ENCODE results near the gene ARAF.
"Not testable (repeated sequence)": the region's sequence is repeated elsewhere in the genome, so short reads cannot be mapped to it uniquely, and the experiment has no call there.

ARAF gene

DNA sequence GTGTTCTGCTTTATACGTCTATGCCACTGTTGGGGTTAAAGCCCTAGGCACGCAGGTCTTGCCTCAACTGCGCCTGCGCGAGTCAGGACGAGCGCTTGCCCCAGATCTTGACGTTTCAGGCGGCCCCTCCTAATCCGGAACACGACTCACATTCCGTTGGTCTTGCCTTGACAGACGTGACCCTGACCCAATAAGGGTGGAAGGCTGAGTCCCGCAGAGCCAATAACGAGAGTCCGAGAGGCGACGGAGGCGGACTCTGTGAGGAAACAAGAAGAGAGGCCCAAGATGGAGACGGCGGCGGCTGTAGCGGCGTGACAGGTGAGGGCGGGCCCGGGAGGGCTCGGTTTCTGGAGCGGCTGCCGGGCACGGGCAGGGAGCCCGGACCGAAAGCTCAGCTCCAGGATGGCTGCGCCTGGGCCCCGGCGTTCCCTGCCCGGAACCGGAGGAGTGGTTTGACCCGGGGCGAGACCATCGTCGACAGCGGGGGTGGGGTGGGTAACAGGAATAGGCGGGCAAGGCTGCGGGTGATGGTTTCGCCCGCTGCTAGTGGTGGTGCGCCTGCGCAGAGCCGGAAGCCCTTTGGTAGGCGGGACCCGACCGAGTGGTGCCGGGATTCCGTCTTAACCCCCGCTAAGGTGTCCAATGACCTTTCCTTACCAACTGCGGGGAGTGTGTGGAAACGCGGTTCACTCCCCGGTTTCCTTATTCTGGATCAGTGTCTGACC lies at the start of gene ARAF:
ARAF (plus strand) TSS at position 272 of the 725 bp plus-strand sequence. CDS start 1,763 bp downstream, outside the sequence.
- DNase-seq (ENCODE audit: low read depth, low spot score): peak; percentile 91

DNA sequence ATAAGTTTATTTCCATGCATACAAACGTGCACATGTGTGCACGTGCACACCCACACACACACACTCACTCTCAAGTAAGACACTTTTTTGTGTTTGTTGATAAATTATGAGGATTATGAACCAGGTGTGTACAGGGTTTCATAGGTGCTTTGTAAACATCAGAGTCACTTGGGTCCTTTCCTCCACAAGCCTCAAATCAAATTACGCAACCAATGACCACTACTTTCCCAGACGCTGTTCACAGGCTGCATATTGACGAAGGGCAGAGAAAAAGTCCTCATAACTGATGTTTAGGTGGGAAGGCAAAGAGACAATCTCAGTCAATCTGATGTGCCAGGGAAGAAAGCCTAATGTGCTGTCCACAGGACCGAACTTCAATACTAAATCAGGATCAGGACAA lies 48.6 kb upstream of the ARAF start:
- DNase-seq (ENCODE audit: low read depth, low spot score): not testable (repeated sequence)

DNA sequence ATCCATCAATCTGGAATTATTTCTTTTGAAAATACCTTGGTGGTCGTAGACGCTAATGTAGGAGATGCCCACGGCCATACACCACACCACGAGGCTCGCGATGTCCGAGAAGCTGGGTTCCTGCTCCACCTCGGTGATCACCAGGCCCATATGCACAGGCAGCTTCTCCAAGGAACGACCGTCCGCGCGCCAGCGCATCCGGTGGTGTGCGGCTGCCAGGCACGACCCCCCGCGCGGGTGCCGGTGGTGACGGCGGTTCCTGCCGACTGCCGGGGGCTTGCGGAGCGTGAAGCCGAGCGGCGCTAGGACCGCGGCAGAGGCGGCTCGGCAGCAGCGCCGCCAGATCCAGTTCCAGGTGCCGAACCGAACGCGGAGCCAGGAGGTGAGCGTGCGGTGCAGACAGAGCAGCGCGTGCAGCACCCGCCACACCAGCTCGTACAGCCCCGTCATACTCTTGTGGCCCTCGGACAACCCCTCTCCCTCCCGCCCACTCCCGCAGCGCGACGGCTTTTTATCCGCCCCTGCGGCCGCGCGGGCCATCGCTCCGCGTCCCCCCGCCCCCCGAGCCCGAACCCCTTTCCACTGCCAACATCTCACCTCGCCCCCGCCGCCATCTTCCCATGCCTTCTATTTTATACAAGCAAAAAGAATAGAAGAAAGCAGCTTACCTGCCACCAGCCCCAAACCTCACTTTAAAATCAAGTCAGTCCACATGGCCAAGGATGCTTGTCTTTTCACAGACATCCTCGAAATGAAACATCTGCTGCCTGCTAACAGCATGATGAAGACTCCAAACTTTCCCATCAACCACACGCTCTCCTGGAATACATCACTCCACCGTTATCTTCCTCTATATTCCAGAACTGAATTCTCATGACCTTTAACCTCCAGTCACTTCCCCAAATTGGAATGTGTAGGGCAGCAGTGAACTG lies 47.7 kb upstream of the ARAF start:
- DNase-seq (ENCODE audit: low read depth, low spot score): not testable (repeated sequence)

DNA sequence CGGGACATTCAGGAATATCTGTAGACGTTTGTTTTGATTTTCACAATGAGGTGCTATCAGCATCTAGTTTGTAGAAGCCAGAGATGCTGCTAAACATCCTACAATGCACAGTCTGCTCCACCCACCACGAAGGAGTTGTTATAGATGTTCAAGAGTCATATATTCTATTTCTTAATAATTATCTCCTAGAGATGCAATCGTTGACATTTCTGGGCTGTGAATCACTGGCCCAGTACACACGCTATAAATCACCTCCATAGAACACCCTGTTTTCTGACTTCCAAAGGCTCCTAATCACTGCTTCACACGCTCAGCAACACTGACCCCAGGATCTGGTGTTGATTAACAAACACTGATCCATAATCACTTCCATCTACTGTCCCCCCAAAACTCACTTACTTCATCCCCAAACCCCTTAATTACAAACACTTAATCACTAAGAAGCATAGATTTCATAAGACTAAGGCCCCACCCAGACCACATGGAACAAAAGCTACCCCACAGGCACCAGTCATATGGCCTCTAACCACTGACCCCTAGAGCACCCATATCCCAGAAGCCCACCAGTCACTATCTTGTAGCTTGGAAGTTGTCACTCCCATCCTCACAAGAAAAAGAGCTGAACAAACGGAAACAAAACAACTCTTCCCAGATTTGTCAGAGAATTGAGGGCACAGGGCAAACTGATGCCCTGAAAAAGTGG lies 46.3 kb upstream of the ARAF start:
- DNase-seq (ENCODE audit: low read depth, low spot score): no peak

DNA sequence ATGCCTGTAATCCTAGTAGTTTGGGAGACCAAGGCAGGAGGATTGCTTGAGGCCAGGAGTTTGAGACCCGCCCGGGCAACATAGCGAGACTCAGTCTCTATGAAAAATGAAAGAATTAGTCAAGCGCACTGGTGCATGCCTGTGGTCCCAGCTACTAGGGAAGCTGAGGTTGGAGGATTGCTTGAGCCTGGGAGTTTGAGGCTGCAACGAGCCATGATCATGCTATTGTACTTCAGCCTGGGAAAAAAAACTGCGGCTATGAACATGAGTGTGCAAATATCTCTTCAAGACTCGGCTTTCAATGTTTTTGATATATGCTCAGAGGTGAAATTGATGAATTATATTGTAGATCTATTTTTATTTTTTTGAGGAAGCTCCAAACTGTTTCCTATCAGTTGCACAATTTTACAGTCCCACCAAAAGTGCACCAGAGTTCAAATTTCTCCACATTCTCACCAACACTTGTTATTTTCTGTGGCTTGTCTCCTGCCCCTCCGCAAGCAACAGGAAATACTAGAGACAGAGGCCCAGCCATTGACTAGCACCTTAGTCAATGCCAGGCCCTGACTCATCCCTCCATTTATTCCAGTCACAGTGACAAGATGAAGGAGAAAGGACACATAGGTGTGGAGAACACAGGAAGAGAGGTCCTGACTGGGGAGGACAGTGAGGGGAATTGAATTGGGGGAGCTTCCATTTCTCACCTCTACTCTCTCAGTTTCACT lies 44.9 kb upstream of the ARAF start:
- DNase-seq (ENCODE audit: low read depth, low spot score): no peak

DNA sequence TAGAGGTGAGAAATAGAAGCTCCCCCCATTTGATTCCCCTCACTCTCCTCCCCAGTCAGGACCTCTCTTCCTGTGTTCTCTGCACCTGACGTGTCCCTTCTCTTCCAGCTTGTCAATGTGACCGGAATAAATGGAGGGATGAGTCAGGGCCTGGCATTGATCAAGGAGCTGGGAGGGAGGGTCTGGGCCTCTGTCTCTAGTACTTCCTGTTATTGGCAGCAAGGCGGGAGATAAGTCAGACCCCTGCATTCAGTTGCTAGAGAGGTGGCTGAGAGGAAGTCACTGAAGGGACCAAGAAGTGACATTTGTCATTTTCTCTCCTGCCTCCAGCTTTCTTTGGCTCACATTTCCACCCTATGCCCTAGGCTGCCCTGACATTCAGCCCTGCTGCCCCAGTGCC lies 42.9 kb upstream of the ARAF start:
- DNase-seq (ENCODE audit: low read depth, low spot score): no peak

DNA sequence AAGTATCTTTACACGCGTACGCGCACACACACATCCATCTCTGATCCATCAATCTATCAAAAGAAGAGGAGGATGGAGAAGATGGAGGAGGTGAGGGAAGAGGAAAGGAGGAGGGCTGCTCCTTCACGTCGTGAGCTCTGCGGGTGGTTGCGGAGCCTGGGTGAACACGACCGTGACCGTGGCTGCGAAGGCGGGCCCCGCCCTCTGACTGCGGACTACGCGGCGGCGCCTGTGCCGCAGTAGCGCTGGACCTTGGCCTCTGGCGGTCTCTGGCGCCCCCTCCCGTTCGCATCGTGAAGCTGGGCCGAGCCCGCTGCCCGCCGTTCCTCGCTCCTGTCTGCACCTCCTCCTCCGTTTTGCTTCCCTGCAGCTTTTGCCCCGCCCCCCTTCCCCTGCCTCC lies 37.7 kb upstream of the ARAF start:
- DNase-seq (ENCODE audit: low read depth, low spot score): peak; percentile 55

DNA sequence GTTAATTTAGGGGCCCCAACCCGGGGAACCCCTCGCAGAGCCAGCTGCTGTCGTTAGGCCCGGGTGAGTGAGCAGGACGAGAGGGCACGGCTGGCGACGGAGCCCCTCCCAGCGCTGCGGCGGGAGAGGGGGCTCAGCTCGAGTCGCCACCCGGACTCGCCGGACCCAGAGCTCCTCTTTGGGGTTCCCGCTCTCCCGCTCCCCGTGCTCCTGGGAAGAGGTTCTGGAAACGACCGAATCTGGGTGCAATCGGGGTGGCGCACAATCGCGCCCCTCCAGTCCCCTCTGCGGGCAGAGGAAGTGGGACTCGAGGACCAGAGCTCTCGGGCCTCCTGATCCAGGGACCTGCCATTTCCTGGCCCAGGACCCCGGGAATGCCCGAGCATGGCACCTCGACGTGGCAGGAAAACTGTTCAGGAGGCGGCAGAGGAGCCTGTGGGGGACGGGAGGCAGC lies 37.3 kb upstream of the ARAF start:
- no peak for DNase-seq (ENCODE audit: low read depth, low spot score)

DNA sequence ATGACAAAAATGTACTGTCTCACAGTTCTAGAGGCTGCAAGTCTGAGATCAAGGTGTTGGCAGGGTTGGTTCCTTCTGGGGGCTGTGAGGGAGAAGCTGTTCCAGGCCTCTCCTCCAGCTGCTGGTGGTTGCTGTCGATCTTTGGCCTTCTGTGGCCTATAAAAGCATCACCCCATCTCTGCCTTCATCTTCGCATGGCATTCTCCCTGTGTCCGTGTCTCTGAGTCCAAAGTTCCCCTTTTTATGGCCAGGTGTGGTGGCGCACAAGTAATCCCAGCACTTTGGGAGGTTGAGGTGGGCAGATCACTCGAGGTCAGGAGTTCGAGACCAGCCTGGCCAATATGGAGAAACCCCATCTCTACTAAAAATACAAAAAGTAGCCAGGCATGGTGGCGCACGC lies 31.5 kb upstream of the ARAF start:
- no peak for DNase-seq (ENCODE audit: low read depth, low spot score)

DNA sequence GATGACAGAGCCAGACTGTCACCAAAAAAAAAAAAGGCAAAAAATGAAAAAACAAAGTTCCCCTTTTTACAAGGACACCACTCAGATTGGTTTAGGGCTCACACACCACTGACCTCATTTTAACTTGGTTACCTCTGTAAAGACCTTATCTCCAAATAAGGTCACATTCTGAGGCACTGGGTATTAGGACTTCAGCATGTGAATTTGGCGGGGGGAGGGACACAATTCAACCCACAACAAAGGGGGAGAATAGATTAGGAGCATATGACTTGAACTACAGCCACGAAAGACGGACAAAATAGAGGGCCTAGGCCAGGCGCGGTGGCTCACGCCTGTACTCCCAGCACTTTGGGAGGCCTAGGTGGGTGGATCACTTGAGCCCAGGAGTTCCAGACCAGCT lies 31.0 kb upstream of the ARAF start:
- DNase-seq (ENCODE audit: low read depth, low spot score): no peak

DNA sequence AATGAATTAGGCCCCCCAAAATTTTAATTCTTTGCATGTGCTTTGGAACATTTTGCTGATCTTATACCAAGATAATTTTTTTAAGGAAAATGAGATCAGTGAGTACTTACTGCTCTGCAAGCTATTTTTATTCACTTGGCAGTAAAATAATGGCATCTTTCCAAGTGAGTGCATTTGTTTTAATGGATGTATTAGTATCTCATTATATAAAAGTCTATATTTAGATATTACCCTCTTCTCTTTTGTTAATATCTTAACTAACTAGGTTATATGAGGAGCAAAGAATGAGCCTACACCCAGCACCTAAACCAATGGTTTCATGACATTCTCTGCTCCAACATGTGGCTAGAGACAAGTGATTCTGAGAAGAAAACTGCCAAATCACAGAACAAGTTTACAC lies 21.1 kb upstream of the ARAF start:
- DNase-seq (ENCODE audit: low read depth, low spot score): no peak

DNA sequence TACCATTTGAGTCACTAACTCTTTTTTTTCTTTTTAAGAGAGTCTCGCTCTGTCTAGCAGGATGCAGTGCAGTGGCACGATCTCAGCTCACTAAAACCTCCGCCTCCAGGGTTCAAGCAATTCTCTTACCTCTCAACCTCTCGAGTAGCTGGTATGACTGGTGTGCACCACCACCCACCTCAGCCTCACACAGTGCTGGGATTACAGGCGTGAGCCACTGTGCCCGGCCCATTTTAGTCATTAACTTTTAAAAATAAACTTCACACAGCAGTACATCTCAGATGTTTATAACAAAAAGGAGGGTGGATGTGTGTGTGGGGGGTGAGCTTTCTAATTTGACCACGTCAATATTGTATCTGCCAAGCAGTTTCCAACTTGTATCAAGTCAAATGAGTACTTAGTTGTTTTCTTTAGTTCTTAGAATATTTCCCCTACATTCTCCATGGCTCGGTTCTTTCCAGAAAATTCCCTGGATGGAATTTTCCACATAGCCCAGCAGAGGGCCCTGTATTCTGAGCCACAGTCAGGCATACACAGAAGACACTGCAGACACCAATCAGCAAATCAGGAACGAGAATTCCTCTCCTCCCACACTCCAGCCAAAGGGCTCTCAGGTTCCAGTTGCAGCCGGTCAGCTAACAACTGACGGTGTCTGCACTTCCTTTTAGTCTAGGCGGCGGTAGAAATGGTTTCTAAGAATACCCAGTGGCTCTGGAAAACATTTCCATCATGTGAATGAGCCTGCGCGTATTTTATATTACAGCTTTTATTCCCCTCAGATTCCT lies 20.1 kb upstream of the ARAF start:
- no peak for DNase-seq (ENCODE audit: low read depth, low spot score)

DNA sequence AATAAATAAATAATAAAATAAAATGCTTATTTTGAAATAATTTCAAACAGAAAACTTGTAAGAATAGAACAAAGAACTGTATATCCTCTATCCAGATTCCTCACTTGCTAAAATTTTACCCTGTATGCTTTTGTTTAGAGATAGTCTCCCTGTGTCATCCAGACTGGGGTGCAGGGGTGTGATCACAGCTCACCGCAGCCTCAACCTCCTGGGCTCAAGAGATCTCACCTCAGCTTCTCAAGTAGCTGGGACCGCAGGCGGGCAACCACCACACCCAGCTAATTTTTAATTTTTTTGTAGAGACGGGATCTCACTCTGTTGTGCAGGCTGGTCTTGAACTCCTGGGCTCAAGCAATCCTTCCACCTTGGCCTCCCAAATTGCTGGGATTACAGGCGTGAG lies 17.5 kb upstream of the ARAF start:
- no peak for DNase-seq (ENCODE audit: low read depth, low spot score)

DNA sequence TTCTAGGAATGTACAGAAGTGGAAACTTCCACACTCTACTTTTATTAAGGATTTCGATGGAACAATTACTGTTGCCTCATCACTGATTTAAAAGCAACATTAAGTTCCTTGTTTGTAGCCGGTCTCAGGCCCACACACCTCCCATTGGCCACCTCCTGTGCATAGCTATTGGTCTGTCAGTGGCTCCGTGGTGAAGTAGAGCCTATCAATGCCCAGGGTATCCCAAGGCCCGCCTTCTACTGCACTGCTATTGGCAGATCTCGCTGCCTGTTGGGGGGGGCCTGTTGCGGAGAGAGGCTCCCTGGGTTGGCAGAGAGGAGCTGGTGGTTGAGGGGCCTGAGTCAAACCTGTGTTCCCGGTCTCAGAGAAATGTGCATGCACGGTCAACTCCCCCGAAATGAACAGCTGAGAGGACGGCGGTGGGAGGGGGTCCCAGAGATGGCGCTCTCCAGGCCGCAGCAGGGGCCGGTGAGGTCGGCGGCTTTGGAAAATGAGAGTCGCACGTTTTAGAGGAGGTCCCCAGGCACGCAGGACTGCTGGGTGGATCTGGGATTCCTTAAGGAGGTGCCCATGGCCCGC lies 4.9 kb upstream of the ARAF start:
- DNase-seq (ENCODE audit: low read depth, low spot score): peak; percentile 72

DNA sequence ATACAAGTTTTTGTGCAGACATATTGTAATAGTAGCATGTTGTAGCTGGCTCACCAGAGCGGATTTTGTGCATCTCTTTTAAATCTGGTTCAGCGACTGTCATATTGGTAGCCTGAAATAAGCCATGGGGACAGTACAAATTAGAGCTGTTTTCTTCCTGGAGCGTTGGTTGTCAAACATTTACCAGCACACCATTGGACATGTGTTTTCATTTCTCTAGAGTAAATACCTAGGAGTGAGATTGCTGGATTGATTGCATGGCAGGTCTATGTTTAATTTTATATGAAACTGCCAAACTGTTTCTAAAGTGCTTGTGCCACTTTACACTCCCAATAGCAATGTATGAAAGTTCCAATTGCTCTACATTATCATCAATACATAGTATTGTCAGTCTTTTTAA lies 2.6 kb upstream of the ARAF start:
- no peak for DNase-seq (ENCODE audit: low read depth, low spot score)

DNA sequence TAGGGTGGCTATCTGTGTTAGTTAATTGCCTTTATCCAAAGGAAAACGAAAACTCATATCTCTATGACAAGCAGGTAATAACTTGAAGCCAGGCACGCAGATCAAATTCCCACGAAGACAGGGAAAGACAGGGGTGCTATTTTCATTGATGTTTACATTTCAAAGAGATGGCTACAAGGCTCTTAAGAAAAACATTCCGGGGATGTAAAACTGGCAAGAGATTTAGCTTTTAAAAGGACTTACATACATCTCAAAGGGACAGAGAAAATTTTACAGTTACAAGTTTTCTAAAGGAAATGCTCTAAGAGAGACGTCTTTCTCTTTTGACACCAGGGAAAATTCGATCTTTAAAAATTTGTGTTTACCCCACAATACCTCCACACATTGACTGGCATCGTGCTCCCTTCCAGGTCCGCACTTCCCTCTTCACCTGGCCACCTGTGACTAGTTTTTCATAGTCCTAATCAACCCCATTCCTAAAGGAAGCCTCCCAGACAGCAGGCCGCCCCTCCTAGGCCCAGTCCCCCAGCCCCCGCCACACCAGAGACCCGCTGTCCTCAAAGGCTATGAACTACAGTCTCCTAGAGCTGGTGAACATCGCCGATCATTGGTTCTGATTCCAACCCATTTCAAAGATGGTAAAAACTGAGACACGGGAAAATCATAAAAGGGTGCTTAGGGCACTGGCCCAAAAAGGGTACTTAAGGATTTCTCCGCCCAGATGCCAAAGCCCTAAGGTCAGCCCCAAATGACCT lies 649 bp upstream of the ARAF start:
- DNase-seq (ENCODE audit: low read depth, low spot score): no peak

DNA sequence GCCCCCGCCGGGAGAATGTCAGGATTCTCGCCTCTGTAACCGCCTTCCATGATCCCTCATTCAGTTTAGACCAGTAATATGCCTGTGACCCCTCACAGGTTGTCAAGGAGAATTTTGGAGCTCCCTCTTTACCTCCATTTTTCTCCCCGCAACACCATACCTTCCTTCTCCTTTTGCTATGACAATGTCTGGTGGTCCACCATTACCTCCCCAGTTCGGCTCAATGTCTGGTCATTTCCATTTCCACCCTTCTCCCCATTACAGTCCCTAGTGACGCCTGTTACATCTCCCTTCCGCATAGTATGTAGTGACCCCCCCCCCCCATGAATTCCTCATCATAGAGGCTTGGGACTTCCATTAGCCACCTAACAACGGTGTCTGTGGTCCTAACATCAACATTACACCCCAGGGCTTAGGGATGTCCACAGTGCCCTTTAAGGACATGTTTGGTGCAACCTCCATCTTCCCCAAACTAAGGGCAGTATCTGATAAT lies 700 bp downstream of the ARAF start:
- DNase-seq (ENCODE audit: low read depth, low spot score): no peak

DNA sequence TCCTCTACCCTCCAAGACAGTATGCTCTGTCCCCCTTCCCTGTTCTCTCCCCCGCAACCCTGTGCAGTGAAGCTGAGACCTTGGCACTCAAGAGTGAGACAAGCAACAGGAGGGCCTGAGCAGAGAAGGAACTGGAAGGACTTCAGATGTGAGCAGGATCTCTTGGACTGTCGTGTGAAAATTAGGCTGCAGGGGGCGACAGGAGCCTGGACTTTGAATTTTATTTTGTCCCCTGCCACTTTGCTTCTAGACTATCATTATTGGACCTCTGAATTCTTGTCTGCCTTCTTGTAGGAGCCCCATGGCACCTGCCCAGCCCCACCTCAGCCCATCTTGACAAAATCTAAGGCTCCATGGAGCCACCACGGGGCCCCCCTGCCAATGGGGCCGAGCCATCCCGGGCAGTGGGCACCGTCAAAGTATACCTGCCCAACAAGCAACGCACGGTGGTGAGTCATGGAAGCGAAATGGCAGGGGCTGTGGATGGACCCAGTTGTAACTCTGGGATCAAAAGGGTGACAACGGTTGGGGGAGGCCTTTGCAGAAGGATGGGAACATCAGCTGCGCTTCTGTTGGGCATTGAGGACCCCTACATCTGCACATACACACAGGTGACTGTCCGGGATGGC lies 1.7 kb downstream of the ARAF start:
- no peak for DNase-seq (ENCODE audit: low read depth, low spot score)

DNA sequence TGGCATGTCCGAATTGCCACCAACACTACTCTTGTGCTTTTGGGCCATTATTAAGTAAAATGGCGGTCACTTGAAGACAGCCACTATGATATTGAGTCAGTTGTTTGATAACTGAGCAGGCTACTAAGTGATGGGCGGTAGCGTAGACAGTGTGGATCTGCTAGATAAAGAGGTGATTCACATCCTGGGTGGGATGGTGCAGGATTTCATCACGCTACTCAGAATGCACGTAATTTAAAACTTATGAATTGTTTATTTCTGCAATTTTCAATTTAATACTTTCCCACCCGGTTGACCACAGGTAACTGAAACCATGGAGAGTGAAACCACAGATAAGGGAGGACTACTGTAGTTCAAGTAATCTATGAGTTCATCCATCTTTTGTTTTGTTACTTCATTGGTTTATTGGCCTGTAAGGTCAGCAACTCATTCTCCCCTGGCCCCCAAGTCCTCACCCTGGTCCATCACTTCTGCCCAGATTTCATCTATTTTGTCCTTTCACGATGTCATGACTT lies 2.9 kb downstream of the ARAF start:
- DNase-seq (ENCODE audit: low read depth, low spot score): no peak

All from activated CD4-positive, CD25-positive, alpha-beta regulatory T cell treated with anti-CD3 and anti-CD28 coated beads, Interleukin-2, amount 50 U/mL, for 16 hours (primary cell).